GM19043 (cell line): Measurements from ENCODE around the gene AHNAK2.

ENCODE experiments used
- ATAC-seq: cut with Tn5 transposase; IDR thresholded peaks from one replicate; pipeline ENCODE4 v1.9.1; 2021; ENCODE audit warnings: low read depth; ENCODE audit not compliant: unreplicated experiment

The AHNAK2 gene

GRCh38 chr14:104989236-104989950 lies 11.2 kb upstream of the AHNAK2 start:
- ATAC-seq = no peak

- no peak for ATAC-seq
Observed at GRCh38 chr14:104986487-104987164, 8.5 kb upstream of the AHNAK2 start.

- peak; percentile 97 for ATAC-seq
Observed at GRCh38 chr14:104985675-104986486, 7.7 kb upstream of the AHNAK2 start, which contains the start of gene CLBA1. Gene CLBA1, plus strand, starts transcription at chr14:104985788. Its CDS starts 644 bp downstream, at chr14:104986432.

GRCh38 chr14:104984056-104984894 lies 6.1 kb upstream of the AHNAK2 start:
- no peak for ATAC-seq

GRCh38 chr14:104983231-104983721 lies 5.1 kb upstream of the AHNAK2 start:
- no peak for ATAC-seq

- ATAC-seq = no peak
Observed at GRCh38 chr14:104982548-104983230, 4.5 kb upstream of the AHNAK2 start.

- ATAC-seq = no peak
Observed at GRCh38 chr14:104981699-104982541, 3.7 kb upstream of the AHNAK2 start.

GRCh38 chr14:104980611-104981531 lies 2.7 kb upstream of the AHNAK2 start:
- no peak for ATAC-seq

GRCh38 chr14:104979758-104980610 lies 1.8 kb upstream of the AHNAK2 start:
- no peak for ATAC-seq

- ATAC-seq = no peak
Observed at GRCh38 chr14:104978746-104979691, 845 bp upstream of the AHNAK2 start.

GRCh38 chr14:104977008-104977680 lies 1.0 kb downstream of the AHNAK2 start:
- ATAC-seq = no peak

GRCh38 chr14:104976198-104977007 lies 1.8 kb downstream of the AHNAK2 start:
- ATAC-seq = peak; percentile 53

GRCh38 chr14:104975481-104976197 lies 2.5 kb downstream of the AHNAK2 start:
- ATAC-seq = no peak
